Mucosa of rectum (tissue), 2 donors: ENCODE results near the gene SLC20A1.
"Not testable (repeated sequence)": the region's sequence is repeated elsewhere in the genome, so short reads cannot be mapped to it uniquely, and the experiment has no call there.

Experiments
- H3K27ac ChIP-seq, 2 donors: one replicate each; pipeline ENCODE4 v1.7.0; 2013; ENCODE audit warnings: inconsistent platforms in 2 of 2, low read depth in 2 of 2, low read length in 2 of 2
- H3K27me3 ChIP-seq, 2 donors: one replicate each; pipeline ENCODE4 v1.7.0; 2013; ENCODE audit warnings: low read length in 2 of 2; ENCODE audit not compliant: control insufficient read depth in 2 of 2, insufficient read depth in 2 of 2
- H3K36me3 ChIP-seq, 2 donors: one replicate each; pipeline ENCODE4 v1.7.0; 2013; ENCODE audit warnings: low read length in 2 of 2; ENCODE audit not compliant: control insufficient read depth in 2 of 2, insufficient read depth in 2 of 2
- H3K4me1 ChIP-seq, 2 donors: one replicate each; pipeline ENCODE4 v1.7.0; 2013; ENCODE audit warnings: low read length in 2 of 2, mild to moderate bottlenecking in 1 of 2; ENCODE audit not compliant: control insufficient read depth in 2 of 2, insufficient read depth in 2 of 2
- H3K4me3 ChIP-seq, 2 donors: one replicate each; pipeline ENCODE4 v1.7.0; 2013; ENCODE audit warnings: low read length in 2 of 2
- H3K9ac ChIP-seq, 2 donors: one replicate each; pipeline ENCODE4 v1.7.0; 2013; ENCODE audit warnings: low read length in 2 of 2, low read depth in 1 of 2, mild to moderate bottlenecking in 1 of 2
- H3K9me3 ChIP-seq, 2 donors: one replicate each; pipeline ENCODE4 v1.7.0; 2013; ENCODE audit warnings: low read length in 2 of 2; ENCODE audit not compliant: control insufficient read depth in 2 of 2
- donor health status: healthy.
- donor health status: Normal muscosa, but diverticular disease.

Gene SLC20A1

GRCh38 chr2:112661656-112662305 lies 16.0 kb downstream of the SLC20A1 start:
- H3K27ac ChIP-seq: no peak overlapping the region
- H3K9ac ChIP-seq: no peak overlapping the region
- no peaks in the 10 kb centered on the region for H3K4me1 ChIP-seq
- peaks cover 54 to 59% of the 10 kb centered on the region in 2 donors for H3K36me3 ChIP-seq
- H3K27me3 ChIP-seq: no peaks in the 10 kb centered on the region
- no peak overlapping the region for H3K4me3 ChIP-seq
- H3K9me3 ChIP-seq: no peaks in the 10 kb centered on the region

GRCh38 chr2:112662704-112663103 lies 17.0 kb downstream of the SLC20A1 start:
- H3K9me3 ChIP-seq: no peaks in the 10 kb centered on the region
- no peak overlapping the region for H3K9ac ChIP-seq
- H3K4me3 ChIP-seq: no peak overlapping the region
- no peaks in the 10 kb centered on the region for H3K27me3 ChIP-seq
- H3K27ac ChIP-seq: no peak overlapping the region
- no peaks in the 10 kb centered on the region for H3K4me1 ChIP-seq
- H3K36me3 ChIP-seq: peaks cover 49 to 50% of the 10 kb centered on the region in 2 donors

- Histone ChIP-seq H3K36me3 (peaks cover 33 to 34% of the 10 kb centered on the region in 2 donors), H3K27ac (no peak overlapping the region)
Measured at GRCh38 chr2:112664689-112665088, 18.9 kb downstream of the SLC20A1 start.

GRCh38 chr2:112665113-112665780 lies 19.5 kb downstream of the SLC20A1 start:
- Histone ChIP-seq H3K9ac (no peak overlapping the region), H3K9me3 (no peaks in the 10 kb centered on the region), H3K27ac (no peak overlapping the region), H3K4me3 (no peak overlapping the region), H3K27me3 (no peaks in the 10 kb centered on the region), H3K4me1 (no peaks in the 10 kb centered on the region), H3K36me3 (peaks cover 28 to 30% of the 10 kb centered on the region in 2 donors)

More at GRCh38 chr2:112664689-112665088, 18.9 kb downstream of the SLC20A1 start:
- Histone ChIP-seq H3K27me3 (no peaks in the 10 kb centered on the region), H3K9ac (no peak overlapping the region), H3K9me3 (no peaks in the 10 kb centered on the region), H3K4me1 (no peaks in the 10 kb centered on the region), H3K4me3 (no peak overlapping the region)

- Histone ChIP-seq H3K9me3 (no peaks in the 10 kb centered on the region), H3K9ac (no peak overlapping the region), H3K36me3 (peaks cover 17 to 19% of the 10 kb centered on the region in 2 donors), H3K27me3 (no peaks in the 10 kb centered on the region), H3K27ac (no peak overlapping the region), H3K4me1 (no peaks in the 10 kb centered on the region), H3K4me3 (no peak overlapping the region)
Measured at GRCh38 chr2:112666761-112667122, 21.0 kb downstream of the SLC20A1 start.

- not testable (repeated sequence) for H3K27me3 ChIP-seq, H3K27ac ChIP-seq, H3K9me3 ChIP-seq, H3K4me3 ChIP-seq, H3K4me1 ChIP-seq, H3K9ac ChIP-seq
- peaks cover 12 to 16% of the 10 kb centered on the region in 2 donors for H3K36me3 ChIP-seq
Measured at GRCh38 chr2:112667540-112667939, 21.8 kb downstream of the SLC20A1 start.

GRCh38 chr2:112669667-112670066 lies 23.9 kb downstream of the SLC20A1 start:
- H3K27ac ChIP-seq: no peak overlapping the region
- H3K9me3 ChIP-seq: no peaks in the 10 kb centered on the region
- H3K4me3 ChIP-seq: no peak overlapping the region
- H3K4me1 ChIP-seq: no peaks in the 10 kb centered on the region
- no peak overlapping the region for H3K9ac ChIP-seq
- H3K27me3 ChIP-seq: no peaks in the 10 kb centered on the region
- H3K36me3 ChIP-seq: peaks cover 0 to 6% of the 10 kb centered on the region in 2 donors

- Histone ChIP-seq H3K27me3 (no peaks in the 10 kb centered on the region), H3K4me3 (no peak overlapping the region), H3K9me3 (no peaks in the 10 kb centered on the region), H3K9ac (no peak overlapping the region), H3K36me3 (no peaks in the 10 kb centered on the region), H3K27ac (no peak overlapping the region), H3K4me1 (no peaks in the 10 kb centered on the region)
Measured at GRCh38 chr2:112670252-112671022, 24.7 kb downstream of the SLC20A1 start.

GRCh38 chr2:112671801-112672200 lies 26.1 kb downstream of the SLC20A1 start:
- Histone ChIP-seq H3K36me3 (no peaks in the 10 kb centered on the region), H3K9ac (no peak overlapping the region), H3K4me1 (no peaks in the 10 kb centered on the region), H3K4me3 (no peak overlapping the region), H3K9me3 (no peaks in the 10 kb centered on the region), H3K27ac (no peak overlapping the region), H3K27me3 (no peaks in the 10 kb centered on the region)

GRCh38 chr2:112673008-112673407 lies 27.3 kb downstream of the SLC20A1 start:
- H3K36me3 ChIP-seq: no peaks in the 10 kb centered on the region
- H3K4me3 ChIP-seq: no peak overlapping the region
- H3K9me3 ChIP-seq: no peaks in the 10 kb centered on the region
- H3K27me3 ChIP-seq: no peaks in the 10 kb centered on the region
- no peak overlapping the region for H3K9ac ChIP-seq
- H3K4me1 ChIP-seq: no peaks in the 10 kb centered on the region
- H3K27ac ChIP-seq: no peak overlapping the region
